HG02798 (cell line): ENCODE results near the gene MACROD2.
"Not testable (repeated sequence)": the region's sequence is repeated elsewhere in the genome, so short reads cannot be mapped to it uniquely, and the experiment has no call there.

Source experiments
- ATAC-seq: cut with Tn5 transposase; IDR thresholded peaks from one replicate; pipeline ENCODE4 v1.9.1; 2021; ENCODE audit warnings: mild to moderate bottlenecking; ENCODE audit not compliant: unreplicated experiment, poor library complexity

The MACROD2 gene

GRCh38 chr20:14178528-14178927, 183.2 kb downstream of the MACROD2 start:
- no peak for ATAC-seq

- ATAC-seq = no peak
Observed at GRCh38 chr20:14178952-14179351, 183.6 kb downstream of the MACROD2 start.

- no peak for ATAC-seq
Observed at GRCh38 chr20:14189794-14190402, 194.6 kb downstream of the MACROD2 start.

GRCh38 chr20:14191559-14191958, 196.2 kb downstream of the MACROD2 start:
- no peak for ATAC-seq

GRCh38 chr20:14193443-14193842, 198.1 kb downstream of the MACROD2 start:
- no peak for ATAC-seq

- ATAC-seq = no peak
Observed at GRCh38 chr20:14193885-14194284, 198.6 kb downstream of the MACROD2 start.

GRCh38 chr20:14197097-14197496, 201.8 kb downstream of the MACROD2 start:
- ATAC-seq = no peak

- no peak for ATAC-seq
Observed at GRCh38 chr20:14198416-14198815, 203.1 kb downstream of the MACROD2 start.

- no peak for ATAC-seq
Observed at GRCh38 chr20:14199111-14199510, 203.8 kb downstream of the MACROD2 start.

GRCh38 chr20:14203657-14204056, 208.3 kb downstream of the MACROD2 start:
- ATAC-seq = no peak

GRCh38 chr20:14207591-14207990, 212.3 kb downstream of the MACROD2 start:
- ATAC-seq = no peak

GRCh38 chr20:14208956-14209355, 213.6 kb downstream of the MACROD2 start:
- ATAC-seq = no peak

GRCh38 chr20:14210146-14210545, 214.8 kb downstream of the MACROD2 start:
- ATAC-seq = no peak

- no peak for ATAC-seq
Observed at GRCh38 chr20:14214046-14214445, 218.7 kb downstream of the MACROD2 start.

GRCh38 chr20:14215880-14216279, 220.6 kb downstream of the MACROD2 start:
- not testable (repeated sequence) for ATAC-seq

- ATAC-seq = no peak
Observed at GRCh38 chr20:14219801-14220461, 224.6 kb downstream of the MACROD2 start.

GRCh38 chr20:14220986-14221385, 225.7 kb downstream of the MACROD2 start:
- no peak for ATAC-seq

GRCh38 chr20:14223806-14224205, 228.5 kb downstream of the MACROD2 start:
- ATAC-seq = no peak

GRCh38 chr20:14226051-14227049, 231.0 kb downstream of the MACROD2 start:
- not testable (repeated sequence) for ATAC-seq

GRCh38 chr20:14232650-14233049, 237.3 kb downstream of the MACROD2 start:
- no peak for ATAC-seq
